Measurements from ENCODE around the gene ISOC2. TPM values are rescaled to one million over a fixed set of nuclear protein-coding genes. Genes with fewer than 3 reads are reported as not detected.

ISOC2 gene
- total RNA-seq, 6 experiments from 2014 or later = 69.4 to 222 (median 100) TPM

- TF ChIP-seq POLR2A (IDR thresholded peaks at IDR 0.05) (no peak), CTCF (IDR thresholded peaks at IDR 0.05) (no peak)
- no peaks in the 10 kb centered on the region for H3K27me3 ChIP-seq
- no peak overlapping the region for H3K4me3 ChIP-seq
- intact Hi-C loops (cut with DNase I) = no loop called here
- H3K9me3 ChIP-seq = no peaks in the 10 kb centered on the region
- peaks cover 0 to 6% (median 1%) of the 10 kb centered on the region in 4 donors for H3K36me3 ChIP-seq
- no peak for ATAC-seq
- H3K27ac ChIP-seq = no peak overlapping the region
- WGBS (ENCODE audit: insufficient coverage, low coverage, low lambda C conversion rate, missing lambda C conversion rate) = 60% methylated on average over 1 of the region's 52 CpGs
- H3K4me1 ChIP-seq = peaks cover 0 to 14% (median 4%) of the 10 kb centered on the region in 4 donors
- no peak for DNase-seq
Observed at GRCh38 chr19:55481148-55481793, 19.8 kb upstream of the ISOC2 start.

- 36% methylated on average over 11 of the region's 15 CpGs for WGBS (ENCODE audit: insufficient coverage, low coverage, low lambda C conversion rate, missing lambda C conversion rate)
- ATAC-seq = no peak
Observed at GRCh38 chr19:55479451-55480230, 18.2 kb upstream of the ISOC2 start.

GRCh38 chr19:55479045-55479444 is 17.6 kb upstream of the ISOC2 start:
- H3K27ac ChIP-seq = no peak overlapping the region
- DNase-seq = no peak
- H3K4me1 ChIP-seq = peaks cover 0 to 17% (median 4%) of the 10 kb centered on the region in 4 donors
- H3K9me3 ChIP-seq = no peaks in the 10 kb centered on the region
- no peak overlapping the region for H3K4me3 ChIP-seq
- intact Hi-C loops (cut with DNase I) = no loop called here
- 89% methylated on average over 14 of the region's 17 CpGs for WGBS (ENCODE audit: insufficient coverage, low coverage, low lambda C conversion rate, missing lambda C conversion rate)
- peaks cover 0 to 6% (median 1%) of the 10 kb centered on the region in 4 donors for H3K36me3 ChIP-seq
- H3K27me3 ChIP-seq = no peaks in the 10 kb centered on the region
- no peak for ATAC-seq
- TF ChIP-seq CTCF (IDR thresholded peaks at IDR 0.05) = no peak
- no peak for TF ChIP-seq POLR2A (IDR thresholded peaks at IDR 0.05)

More at GRCh38 chr19:55479451-55480230, 18.2 kb upstream of the ISOC2 start:
- TF ChIP-seq CTCF (IDR thresholded peaks at IDR 0.05) (no peak), POLR2A (IDR thresholded peaks at IDR 0.05) (no peak)
- peaks cover 0 to 6% (median 1%) of the 10 kb centered on the region in 4 donors for H3K36me3 ChIP-seq
- no peak for DNase-seq
- intact Hi-C loops (cut with DNase I) = no loop called here
- peaks cover 0 to 17% (median 6%) of the 10 kb centered on the region in 4 donors for H3K4me1 ChIP-seq
- no peak overlapping the region for H3K27ac ChIP-seq
- H3K27me3 ChIP-seq = no peaks in the 10 kb centered on the region
- no peaks in the 10 kb centered on the region for H3K9me3 ChIP-seq
- H3K4me3 ChIP-seq = no peak overlapping the region

GRCh38 chr19:55478364-55478763 is 16.9 kb upstream of the ISOC2 start:
- no peak overlapping the region for H3K4me3 ChIP-seq
- intact Hi-C loops (cut with DNase I) = no loop called here
- no peak overlapping the region for H3K27ac ChIP-seq
- WGBS (ENCODE audit: insufficient coverage, low coverage, low lambda C conversion rate, missing lambda C conversion rate) = 100% methylated on average over 4 of the region's 12 CpGs
- ATAC-seq = no peak
- H3K36me3 ChIP-seq = peaks cover 0 to 6% (median 0%) of the 10 kb centered on the region in 4 donors
- no peak for TF ChIP-seq POLR2A (IDR thresholded peaks at IDR 0.05)
- H3K27me3 ChIP-seq = no peaks in the 10 kb centered on the region
- DNase-seq = no peak
- peaks cover 0 to 17% (median 4%) of the 10 kb centered on the region in 4 donors for H3K4me1 ChIP-seq
- H3K9me3 ChIP-seq = no peaks in the 10 kb centered on the region

GRCh38 chr19:55477905-55478304 is 16.5 kb upstream of the ISOC2 start:
- Histone ChIP-seq H3K4me1 (peaks cover 0 to 17% (median 4%) of the 10 kb centered on the region in 4 donors), H3K9me3 (no peaks in the 10 kb centered on the region), H3K27me3 (no peaks in the 10 kb centered on the region), H3K4me3 (no peak overlapping the region), H3K27ac (no peak overlapping the region), H3K36me3 (peaks cover 0 to 6% (median 0%) of the 10 kb centered on the region in 4 donors)
- no peak for ATAC-seq
- TF ChIP-seq CTCF (IDR thresholded peaks at IDR 0.05) (no peak), POLR2A (IDR thresholded peaks at IDR 0.05) (no peak)
- WGBS (ENCODE audit: insufficient coverage, low coverage, low lambda C conversion rate, missing lambda C conversion rate) = 64% methylated on average over 6 of the region's 13 CpGs
- DNase-seq = no peak
- intact Hi-C loops (cut with DNase I) = no loop called here

Data from right lobe of liver (tissue), 6 donors.